Liver (tissue), 9 donors: ENCODE measurements around the gene XPR1. TPM values are rescaled to one million over a fixed set of nuclear protein-coding genes. Genes with fewer than 3 reads are reported as not detected.

ENCODE experiments used
- DNase-seq: peaks from one replicate; pipeline ENCODE4 v3.0.0-alpha.2; 2017; ENCODE audit warnings: low spot score
- H3K27ac ChIP-seq, 2 donors: one replicate each; pipeline ENCODE4 v1.7.0; 2013; ENCODE audit warnings: inconsistent platforms in 2 of 2, low read length in 2 of 2, control low read depth in 1 of 2, low read depth in 1 of 2, mild to moderate bottlenecking in 1 of 2
- H3K27me3 ChIP-seq, 4 donors: one replicate each; pipeline versions ENCODE4 v1.6.1 to v1.7.0; 2013; ENCODE audit warnings: low read length in 3 of 4, inconsistent platforms in 1 of 4, mild to moderate bottlenecking in 1 of 4, moderate library complexity in 1 of 4; ENCODE audit not compliant: control insufficient read depth in 4 of 4, insufficient read depth in 4 of 4
- H3K36me3 ChIP-seq, 4 donors: one replicate each; pipeline versions ENCODE4 v1.6.1 to v1.7.0; 2013; ENCODE audit warnings: low read length in 3 of 4, mild to moderate bottlenecking in 3 of 4, low read depth in 1 of 4, moderate library complexity in 1 of 4; ENCODE audit not compliant: control insufficient read depth in 4 of 4, insufficient read depth in 3 of 4
- H3K4me1 ChIP-seq, 4 donors: one replicate each; pipeline versions ENCODE4 v1.6.1 to v1.7.0; 2013; ENCODE audit warnings: low read length in 3 of 4, mild to moderate bottlenecking in 3 of 4, moderate library complexity in 1 of 4; ENCODE audit not compliant: control insufficient read depth in 4 of 4, insufficient read depth in 4 of 4
- H3K4me3 ChIP-seq, 3 donors: one replicate each; pipeline versions ENCODE4 v1.6.1 to v1.7.0; 2013; ENCODE audit warnings: low read length in 3 of 3, control low read depth in 1 of 3, low read depth in 1 of 3, mild to moderate bottlenecking in 1 of 3
- H3K9ac ChIP-seq, 2 donors: one replicate each; pipeline ENCODE4 v1.7.0; 2013; ENCODE audit warnings: low read length in 2 of 2, mild to moderate bottlenecking in 2 of 2, moderate library complexity in 2 of 2, control low read depth in 1 of 2, low read depth in 1 of 2
- H3K9me3 ChIP-seq, 4 donors: one replicate each; pipeline versions ENCODE4 v1.6.1 to v1.7.0; 2013; ENCODE audit warnings: low read length in 3 of 4; ENCODE audit not compliant: control insufficient read depth in 4 of 4
- ATF3 ChIP-seq: IDR thresholded peaks from 2 replicates; pipeline ENCODE4 v1.6.1; 2016; ENCODE audit warnings: antibody characterized with exemption
- CTCF ChIP-seq: fragments of 150-350 bp; IDR thresholded peaks from 2 replicates; pipeline ENCODE4 v1.5.1; 2017; ENCODE audit warnings: improper control_type of control experiment, low read depth, low read length; ENCODE audit not compliant: missing input control
- EGR1 ChIP-seq, 2 donors: IDR thresholded peaks; 2 replicates each; pipeline ENCODE4 v1.6.1; 2016 to 2018; ENCODE audit warnings: antibody characterized with exemption in 2 of 2, low read depth in 2 of 2
- FOXA2 ChIP-seq: IDR thresholded peaks from 2 replicates; pipeline ENCODE4 v1.6.1; 2016; ENCODE audit warnings: antibody characterized with exemption
- GABPA ChIP-seq, 2 donors: IDR thresholded peaks in 1 of 2; conservative IDR thresholded peaks in 1 of 2; 2 replicates each; pipeline ENCODE4 v1.6.1; 2016; ENCODE audit warnings: antibody characterized with exemption in 2 of 2, mild to moderate bottlenecking in 1 of 2, moderate library complexity in 1 of 2
- HNF4G ChIP-seq: IDR thresholded peaks from 2 replicates; pipeline ENCODE4 v1.6.1; 2016; ENCODE audit warnings: antibody characterized with exemption
- JUND ChIP-seq, 2 donors: IDR thresholded peaks; 2 replicates each; pipeline ENCODE4 v1.6.1; 2016; ENCODE audit warnings: antibody characterized with exemption in 2 of 2
- NR2F2 ChIP-seq: IDR thresholded peaks from 2 replicates; pipeline ENCODE4 v1.6.1; 2016; ENCODE audit warnings: antibody characterized with exemption
- RAD21 ChIP-seq, 2 donors: IDR thresholded peaks; 2 replicates each; pipeline ENCODE4 v1.6.1; 2016; ENCODE audit warnings: antibody characterized with exemption in 2 of 2, mild to moderate bottlenecking in 2 of 2
- RXRA ChIP-seq, 2 donors: IDR thresholded peaks; 2 replicates each; pipeline ENCODE4 v1.6.1; 2017 to 2018; ENCODE audit warnings: antibody characterized with exemption in 2 of 2, mild to moderate bottlenecking in 1 of 2
- SP1 ChIP-seq: IDR thresholded peaks from 2 replicates; pipeline ENCODE4 v1.6.1; 2018; ENCODE audit warnings: antibody characterized with exemption, mild to moderate bottlenecking
- TAF1 ChIP-seq: conservative IDR thresholded peaks from 2 replicates; pipeline ENCODE4 v1.6.1; 2016; ENCODE audit warnings: antibody characterized with exemption, mild to moderate bottlenecking
- YY1 ChIP-seq: IDR thresholded peaks from 2 replicates; pipeline ENCODE4 v1.6.1; 2016; ENCODE audit warnings: antibody characterized with exemption, mild to moderate bottlenecking
- ZBTB33 ChIP-seq: IDR thresholded peaks from 2 replicates; pipeline ENCODE4 v1.6.1; 2016; ENCODE audit warnings: antibody characterized with exemption
- WGBS: extraction: QIAGEN DNeasy Blood & Tissue Kit; methylation state at CpG from one replicate; pipeline ENCODE4 v1.1.7; 2013; 5-methylcytosine and 5-hydroxymethylcytosine counted together
- polyA plus RNA-seq, 2 donors: library from polyadenylated mRNA; stranded (reverse) in 1 of 2; unstranded in 1 of 2; fragments of 200-250 nt in 1 of 2; fragments of >200 nt in 1 of 2; fragmentation: Nextera tagmentation in 1 of 2; extraction: Ambion mirVana in 1 of 2; gene quantifications; one replicate each; pipeline versions ENCODE4 v1.2.1 to v1.2.3, GENCODE V29; 2013 to 2015
- total RNA-seq, 2 donors: library from RNA; depleted of rRNA; stranded (reverse); fragments of >200 nt; gene quantifications; one replicate each; pipeline ENCODE4 v1.2.3, GENCODE V29; 2014
- TF ChIP-seq, protein P1 (sequence below): IDR thresholded peaks from 2 replicates; pipeline ENCODE4 v1.6.1; 2016; ENCODE audit warnings: antibody characterized with exemption
- TF ChIP-seq, protein P2 (sequence below): IDR thresholded peaks from 2 replicates; pipeline ENCODE4 v1.6.1; 2016; ENCODE audit warnings: antibody characterized with exemption, mild to moderate bottlenecking
- donor health status: healthy.
- donor health status: healthy.
- donor health status: healthy.
- donor health status: healthy.
- donor health status: healthy.

The XPR1 gene
- total and polyA plus RNA-seq, 4 donors = 1.8 to 14.3 (median 5.9) TPM

DNA sequence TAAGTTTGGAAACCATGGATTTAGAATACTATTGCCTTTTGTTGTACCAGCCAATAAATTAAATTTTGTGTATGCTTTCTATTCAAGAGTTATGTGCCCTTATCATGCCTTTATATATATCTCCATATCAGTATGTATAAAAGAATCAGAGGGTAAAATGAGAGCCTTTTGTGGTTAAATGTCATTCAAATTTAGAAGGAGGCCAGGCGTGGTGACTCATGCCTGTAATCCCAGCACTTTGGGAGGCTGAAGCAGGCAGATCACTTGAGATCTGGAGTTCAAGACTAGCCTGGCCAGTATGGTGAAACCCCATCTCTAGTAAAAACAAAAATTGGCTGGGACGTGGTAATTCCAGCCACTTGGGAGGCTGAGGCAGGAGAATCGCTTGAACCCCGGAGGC, 88.9 kb downstream of the XPR1 start:
- no peak for TF ChIP-seq ZBTB33
- TF ChIP-seq SP1 = no peak
- no peak for TF ChIP-seq GABPA (IDR thresholded peaks at IDR 0.05 in 1 of 2, conservative IDR thresholded peaks at IDR 0.05 in 1 of 2)
- TF ChIP-seq, protein P1, sequence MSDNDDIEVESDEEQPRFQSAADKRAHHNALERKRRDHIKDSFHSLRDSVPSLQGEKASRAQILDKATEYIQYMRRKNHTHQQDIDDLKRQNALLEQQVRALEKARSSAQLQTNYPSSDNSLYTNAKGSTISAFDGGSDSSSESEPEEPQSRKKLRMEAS = no peak
- TF ChIP-seq, protein P2, sequence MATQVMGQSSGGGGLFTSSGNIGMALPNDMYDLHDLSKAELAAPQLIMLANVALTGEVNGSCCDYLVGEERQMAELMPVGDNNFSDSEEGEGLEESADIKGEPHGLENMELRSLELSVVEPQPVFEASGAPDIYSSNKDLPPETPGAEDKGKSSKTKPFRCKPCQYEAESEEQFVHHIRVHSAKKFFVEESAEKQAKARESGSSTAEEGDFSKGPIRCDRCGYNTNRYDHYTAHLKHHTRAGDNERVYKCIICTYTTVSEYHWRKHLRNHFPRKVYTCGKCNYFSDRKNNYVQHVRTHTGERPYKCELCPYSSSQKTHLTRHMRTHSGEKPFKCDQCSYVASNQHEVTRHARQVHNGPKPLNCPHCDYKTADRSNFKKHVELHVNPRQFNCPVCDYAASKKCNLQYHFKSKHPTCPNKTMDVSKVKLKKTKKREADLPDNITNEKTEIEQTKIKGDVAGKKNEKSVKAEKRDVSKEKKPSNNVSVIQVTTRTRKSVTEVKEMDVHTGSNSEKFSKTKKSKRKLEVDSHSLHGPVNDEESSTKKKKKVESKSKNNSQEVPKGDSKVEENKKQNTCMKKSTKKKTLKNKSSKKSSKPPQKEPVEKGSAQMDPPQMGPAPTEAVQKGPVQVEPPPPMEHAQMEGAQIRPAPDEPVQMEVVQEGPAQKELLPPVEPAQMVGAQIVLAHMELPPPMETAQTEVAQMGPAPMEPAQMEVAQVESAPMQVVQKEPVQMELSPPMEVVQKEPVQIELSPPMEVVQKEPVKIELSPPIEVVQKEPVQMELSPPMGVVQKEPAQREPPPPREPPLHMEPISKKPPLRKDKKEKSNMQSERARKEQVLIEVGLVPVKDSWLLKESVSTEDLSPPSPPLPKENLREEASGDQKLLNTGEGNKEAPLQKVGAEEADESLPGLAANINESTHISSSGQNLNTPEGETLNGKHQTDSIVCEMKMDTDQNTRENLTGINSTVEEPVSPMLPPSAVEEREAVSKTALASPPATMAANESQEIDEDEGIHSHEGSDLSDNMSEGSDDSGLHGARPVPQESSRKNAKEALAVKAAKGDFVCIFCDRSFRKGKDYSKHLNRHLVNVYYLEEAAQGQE = no peak
- no peak for TF ChIP-seq ATF3
- TF ChIP-seq TAF1 = no peak
- TF ChIP-seq JUND (IDR thresholded peaks at IDR 0.05) = no peak
- TF ChIP-seq EGR1 (IDR thresholded peaks at IDR 0.05; ENCODE audit: low read depth in 2 of 2) = no peak
- Histone ChIP-seq H3K27me3 (no peaks in the 10 kb centered on the region), H3K4me3 (no peak overlapping the region), H3K9me3 (no peaks in the 10 kb centered on the region), H3K36me3 (no peaks in the 10 kb centered on the region), H3K4me1 (no peaks in the 10 kb centered on the region), H3K9ac (no peak overlapping the region), H3K27ac (no peak overlapping the region)
- 99% methylated on average over 4 of the region's 4 CpGs for whole genome bisulfite sequencing
- DNase-seq = no peak

GRCh38 chr1:180722586-180722985, 90.8 kb downstream of the XPR1 start:
- TF ChIP-seq ATF3 (no peak), YY1 (no peak), NR2F2 (no peak), HNF4G (no peak), TAF1 (no peak), RXRA (IDR thresholded peaks at IDR 0.05) (no peak), CTCF (no peak), JUND (IDR thresholded peaks at IDR 0.05) (no peak), GABPA (IDR thresholded peaks at IDR 0.05 in 1 of 2, conservative IDR thresholded peaks at IDR 0.05 in 1 of 2) (no peak), FOXA2 (no peak), RAD21 (IDR thresholded peaks at IDR 0.05) (no peak)
- TF ChIP-seq, protein P2 = no peak
- TF ChIP-seq, protein P1 = no peak
- 96% methylated on average over 1 of the region's 1 CpG for WGBS
- no peaks in the 10 kb centered on the region for H3K27me3 ChIP-seq
- H3K27ac ChIP-seq = no peak overlapping the region
- H3K9ac ChIP-seq = no peak overlapping the region
- DNase-seq = no peak
- H3K36me3 ChIP-seq = no peaks in the 10 kb centered on the region
- no peak overlapping the region for H3K4me3 ChIP-seq
- H3K4me1 ChIP-seq = no peaks in the 10 kb centered on the region
- H3K9me3 ChIP-seq = no peaks in the 10 kb centered on the region
